Measurements from ENCODE around the gene SMIM1. TPM values are rescaled to one million over a fixed set of nuclear protein-coding genes. Genes with fewer than 3 reads are reported as not detected.

Gene SMIM1
- total RNA-seq, 6 donors from 2014 or later, result 2.8 to 20.8 (median 13.5) TPM

DNA sequence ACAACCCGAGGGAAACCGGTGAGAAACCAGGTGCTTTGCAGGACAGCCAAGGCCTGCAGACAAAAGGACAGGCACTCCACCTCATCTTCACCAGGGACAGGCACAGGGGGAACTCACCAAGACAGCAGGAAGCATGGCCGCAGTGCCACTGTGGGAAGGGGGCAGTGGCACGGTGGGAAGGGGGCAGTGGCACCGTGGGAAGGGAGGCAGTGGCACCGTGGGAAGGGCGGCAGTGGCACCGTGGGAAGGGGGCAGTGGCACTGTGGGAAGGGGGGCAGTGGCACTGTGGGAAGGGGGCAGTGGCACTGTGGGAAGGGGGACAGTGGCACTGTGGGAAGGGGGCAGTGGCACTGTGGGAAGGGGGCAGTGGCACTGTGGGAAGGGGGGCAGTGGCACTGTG lies 52.1 kb downstream of the SMIM1 start:
- Histone ChIP-seq H3K4me3 (no peak overlapping the region), H3K4me1 (no peaks in the 10 kb centered on the region), H3K27ac (no peak overlapping the region), H3K27me3 (no peaks in the 10 kb centered on the region), H3K36me3 (peaks cover 33 to 97% (median 83%) of the 10 kb centered on the region in 4 donors), H3K9me3 (no peaks in the 10 kb centered on the region)
- TF ChIP-seq EP300 (IDR thresholded peaks at IDR 0.05), result no peak
- TF ChIP-seq POLR2AphosphoS5 (IDR thresholded peaks at IDR 0.05), result no peak
- TF ChIP-seq, protein P1, sequence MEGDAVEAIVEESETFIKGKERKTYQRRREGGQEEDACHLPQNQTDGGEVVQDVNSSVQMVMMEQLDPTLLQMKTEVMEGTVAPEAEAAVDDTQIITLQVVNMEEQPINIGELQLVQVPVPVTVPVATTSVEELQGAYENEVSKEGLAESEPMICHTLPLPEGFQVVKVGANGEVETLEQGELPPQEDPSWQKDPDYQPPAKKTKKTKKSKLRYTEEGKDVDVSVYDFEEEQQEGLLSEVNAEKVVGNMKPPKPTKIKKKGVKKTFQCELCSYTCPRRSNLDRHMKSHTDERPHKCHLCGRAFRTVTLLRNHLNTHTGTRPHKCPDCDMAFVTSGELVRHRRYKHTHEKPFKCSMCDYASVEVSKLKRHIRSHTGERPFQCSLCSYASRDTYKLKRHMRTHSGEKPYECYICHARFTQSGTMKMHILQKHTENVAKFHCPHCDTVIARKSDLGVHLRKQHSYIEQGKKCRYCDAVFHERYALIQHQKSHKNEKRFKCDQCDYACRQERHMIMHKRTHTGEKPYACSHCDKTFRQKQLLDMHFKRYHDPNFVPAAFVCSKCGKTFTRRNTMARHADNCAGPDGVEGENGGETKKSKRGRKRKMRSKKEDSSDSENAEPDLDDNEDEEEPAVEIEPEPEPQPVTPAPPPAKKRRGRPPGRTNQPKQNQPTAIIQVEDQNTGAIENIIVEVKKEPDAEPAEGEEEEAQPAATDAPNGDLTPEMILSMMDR (IDR thresholded peaks at IDR 0.05), result no peak
- TF ChIP-seq POLR2A (IDR thresholded peaks at IDR 0.05), result no peak
- DNase-seq, result no peak
- no peak for ATAC-seq (ENCODE audit: low FRiP score in 2 of 2)
- WGBS, 2 donors, result 85 to 97% methylated on average over 4 to 8 of the region's 8 CpGs

DNA sequence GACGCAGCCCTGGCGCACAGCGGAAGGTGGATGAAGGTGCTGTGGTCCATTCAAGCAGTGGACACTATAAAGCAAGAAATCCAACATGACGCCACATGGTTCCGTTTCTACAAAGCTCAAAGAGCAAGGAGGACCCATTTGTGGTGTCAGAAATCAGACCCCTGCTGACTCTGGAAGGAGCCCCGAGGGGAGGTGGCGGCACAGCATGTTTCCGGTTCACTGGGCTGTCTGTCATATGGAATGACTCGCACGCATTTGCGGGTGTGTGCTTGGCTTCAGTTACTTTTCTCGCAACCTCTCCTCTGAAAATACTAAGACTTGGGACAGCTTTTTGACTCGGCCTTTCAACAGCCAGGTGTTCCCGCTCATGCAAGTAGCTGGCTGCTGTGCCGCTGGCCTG lies 52.8 kb downstream of the SMIM1 start:
- Histone ChIP-seq H3K27me3 (no peaks in the 10 kb centered on the region), H3K9me3 (no peaks in the 10 kb centered on the region), H3K4me3 (no peak overlapping the region), H3K27ac (no peak overlapping the region), H3K36me3 (peaks cover 35 to 97% (median 83%) of the 10 kb centered on the region in 4 donors), H3K4me1 (no peaks in the 10 kb centered on the region)
- 87 to 92% methylated on average over 15 of the region's 15 CpGs for WGBS, 2 donors
- ATAC-seq (ENCODE audit: low FRiP score in 2 of 2) (no peak), DNase-seq (no peak)
- TF ChIP-seq EP300 (IDR thresholded peaks at IDR 0.05), result no peak
- TF ChIP-seq, protein P1 (IDR thresholded peaks at IDR 0.05), result no peak
- TF ChIP-seq POLR2A (IDR thresholded peaks at IDR 0.05), result no peak
- no peak for TF ChIP-seq POLR2AphosphoS5 (IDR thresholded peaks at IDR 0.05)

Small RNA genes lying within 50 kb of the gene (small RNA-seq; reads per million reads assigned to genes)
- gene RF02197, result 0 reads per million in 4 donors
- 0 reads per million in 4 donors for gene RN7SL574P

Other genes with a start within 250 kb of the SMIM1 start
- 100 to 1,000 TPM in 1 of 6 donors, 10 to 100 TPM in 5; 23.8 to 128 (median 83.5) TPM for gene MEGF6, start 161.2 kb upstream of the SMIM1 start, total RNA-seq
- gene TPRG1L, start 147.7 kb upstream of the SMIM1 start, total RNA-seq, result 10 to 100 TPM; 16.6 to 48.3 (median 40.2) TPM
- 10 to 100 TPM; 14.0 to 33.5 (median 19.9) TPM for gene WRAP73, start 122.6 kb upstream of the SMIM1 start, total RNA-seq
- gene TP73, start 120.2 kb upstream of the SMIM1 start, total RNA-seq, result 1 to 10 TPM in 5 of 6 donors, under 1 TPM in 1; 0.77 to 9.8 (median 4.1) TPM
- gene CCDC27, start 20.3 kb upstream of the SMIM1 start, total RNA-seq, result not detected
- gene LRRC47, start 23.7 kb downstream of the SMIM1 start, total RNA-seq, result 10 to 100 TPM; 30.3 to 63.9 (median 39.3) TPM
- 100 to 1,000 TPM in 1 of 6 donors, 10 to 100 TPM in 5; 37.7 to 118 (median 53.6) TPM for gene CEP104, start 84.5 kb downstream of the SMIM1 start, total RNA-seq
- 10 to 100 TPM in 2 of 6 donors, 1 to 10 TPM in 4; 7.1 to 16.8 (median 9.4) TPM for gene DFFB, start 84.7 kb downstream of the SMIM1 start, total RNA-seq
- 10 to 100 TPM; 15.9 to 35.6 (median 20.6) TPM for gene C1orf174, start 127.5 kb downstream of the SMIM1 start, total RNA-seq